ENCODE results near the gene GALNT13.

The GALNT13 gene

DNA sequence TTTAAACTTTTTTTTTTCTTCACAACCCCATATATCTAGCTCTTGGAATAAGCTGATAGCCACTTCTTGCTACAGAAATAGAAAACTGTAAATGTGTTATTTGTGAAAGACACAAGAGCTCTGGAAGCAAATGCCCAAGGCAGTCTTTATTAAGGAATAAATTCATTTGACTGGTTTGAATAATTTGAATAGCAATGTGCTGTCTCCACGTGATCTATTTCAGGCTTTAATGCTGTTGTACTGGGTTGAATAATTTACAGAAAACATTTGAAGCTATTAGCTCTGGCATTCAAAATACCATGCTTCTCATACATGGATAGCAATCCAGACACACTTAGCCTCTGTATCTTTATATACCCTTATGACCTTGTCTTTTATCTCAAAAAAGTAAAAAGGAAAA, 460.1 kb downstream of the GALNT13 start:
- DNase-seq, result no peak

DNA sequence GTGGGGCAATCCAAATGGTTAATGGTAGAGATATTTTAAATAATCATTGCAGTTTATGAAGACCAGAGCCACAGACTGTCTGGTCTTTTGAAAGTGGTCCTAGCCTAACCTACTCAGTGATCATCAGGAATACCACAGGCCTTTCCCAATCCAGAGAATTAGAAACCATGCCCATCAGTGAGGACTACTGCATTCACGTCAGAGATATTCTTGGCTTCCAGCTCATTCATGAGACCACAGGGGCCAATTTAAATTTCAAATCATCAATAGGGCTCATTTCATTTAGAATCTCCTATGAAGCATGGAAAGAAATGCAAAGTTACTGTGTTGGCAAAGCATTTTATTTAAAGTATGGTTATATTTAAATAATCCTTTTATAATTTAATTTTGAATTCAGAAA, 464.5 kb downstream of the GALNT13 start:
- DNase-seq, result no peak

DNA sequence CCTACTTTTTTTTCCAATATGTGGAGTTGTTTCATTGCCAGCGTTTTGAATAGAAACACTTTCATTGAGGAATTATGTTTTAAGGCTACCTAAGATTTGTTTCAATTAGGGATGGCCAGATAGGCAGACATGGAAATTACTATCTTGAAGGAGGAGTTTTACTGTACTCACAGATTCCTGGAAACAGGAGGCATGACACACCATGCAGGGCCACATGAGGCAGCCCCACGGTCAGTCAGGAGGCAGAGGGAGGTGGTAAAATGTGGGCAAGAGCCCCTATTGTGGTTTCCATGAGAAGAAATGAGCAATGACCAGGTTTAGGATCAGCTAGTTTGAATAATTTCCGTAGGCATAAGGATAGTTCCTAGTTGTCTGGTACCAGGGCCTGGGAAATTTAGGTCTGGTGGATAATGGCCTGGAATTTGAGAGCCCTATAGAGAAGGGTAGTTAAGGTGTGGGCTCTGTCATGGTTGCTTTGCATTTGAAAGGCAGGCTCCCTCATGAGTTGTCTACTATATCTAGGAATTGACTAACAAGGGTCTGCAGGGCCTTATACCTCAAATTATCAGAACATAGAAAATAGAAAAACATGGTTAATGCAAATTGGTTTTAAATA, 466.7 kb downstream of the GALNT13 start:
- DNase-seq, result no peak

DNA sequence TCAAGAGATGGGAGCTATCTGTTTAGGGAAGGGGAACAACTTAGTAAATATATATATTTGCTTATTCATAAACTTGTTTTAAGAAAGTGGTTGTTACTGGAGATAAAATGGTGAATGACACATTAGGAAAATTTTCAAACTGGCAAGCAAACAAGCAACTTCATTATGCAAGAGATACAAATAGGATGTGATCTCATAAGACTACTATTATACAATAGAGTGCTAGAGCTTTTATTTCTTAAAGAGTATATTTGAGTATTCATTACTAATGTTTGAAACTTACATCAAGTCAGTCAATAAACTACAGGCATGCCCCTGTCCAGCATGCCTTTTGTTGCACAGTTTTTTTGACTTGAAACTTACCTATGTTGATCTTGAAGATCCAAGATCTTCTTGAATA, 471.6 kb downstream of the GALNT13 start:
- DNase-seq, result no peak

DNA sequence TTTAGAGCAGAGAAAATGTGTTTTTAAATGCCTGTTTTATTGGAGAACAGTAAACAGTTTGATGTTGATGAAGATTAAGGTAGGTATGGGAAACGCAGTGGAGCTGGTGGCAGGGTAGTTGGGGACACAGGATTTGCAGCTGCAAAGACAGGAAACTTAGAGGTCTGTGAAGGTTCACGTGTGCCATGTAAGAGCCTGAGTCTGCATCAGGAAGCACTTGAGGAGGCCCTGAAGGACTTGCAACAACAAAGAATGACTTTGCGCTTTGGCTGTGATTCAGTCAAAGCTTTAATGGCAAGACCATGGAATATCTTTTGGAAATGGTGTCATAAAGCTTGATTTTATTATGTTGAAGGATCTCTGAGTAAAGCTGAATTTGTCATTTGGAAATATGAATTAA, 479.2 kb downstream of the GALNT13 start:
- no peak for DNase-seq

DNA sequence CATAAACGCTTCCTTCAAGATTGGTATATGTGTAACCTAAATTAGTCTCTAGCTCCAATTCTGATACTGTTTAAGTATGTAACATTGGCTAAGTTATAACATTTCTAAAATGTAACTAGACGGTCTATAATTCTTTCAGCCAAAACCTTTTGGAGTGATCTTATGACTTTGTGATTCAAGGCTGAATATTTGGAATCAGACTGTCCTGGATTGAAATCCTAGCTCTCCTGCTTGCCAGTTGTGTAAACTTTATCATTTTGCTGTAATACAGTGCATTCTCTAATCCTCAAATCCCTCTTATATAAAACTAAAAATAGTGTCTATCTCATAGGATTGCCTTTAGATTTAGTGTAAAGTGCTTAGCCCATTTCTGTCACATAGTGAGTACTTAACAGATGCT, 489.6 kb downstream of the GALNT13 start:
- DNase-seq, result no peak

DNA sequence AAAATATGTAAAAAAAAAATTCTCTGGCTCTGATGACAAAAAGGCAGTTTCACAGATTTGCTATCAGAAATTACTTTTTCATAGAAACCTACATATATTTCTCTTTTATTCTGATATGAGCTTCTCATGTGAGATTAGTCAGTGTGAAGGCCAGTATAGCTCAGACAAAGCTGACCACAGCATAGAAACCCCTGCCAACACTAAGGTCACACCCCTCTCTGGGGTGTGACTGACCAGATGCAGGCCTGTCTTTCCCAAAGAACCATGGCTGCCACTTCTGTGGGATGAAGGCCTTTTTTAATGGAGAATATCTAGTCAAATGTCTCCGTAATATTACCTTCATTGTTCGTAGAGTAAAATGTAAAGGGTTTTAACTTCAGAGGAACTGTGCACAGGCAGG, 496.4 kb downstream of the GALNT13 start:
- DNase-seq, result no peak

DNA sequence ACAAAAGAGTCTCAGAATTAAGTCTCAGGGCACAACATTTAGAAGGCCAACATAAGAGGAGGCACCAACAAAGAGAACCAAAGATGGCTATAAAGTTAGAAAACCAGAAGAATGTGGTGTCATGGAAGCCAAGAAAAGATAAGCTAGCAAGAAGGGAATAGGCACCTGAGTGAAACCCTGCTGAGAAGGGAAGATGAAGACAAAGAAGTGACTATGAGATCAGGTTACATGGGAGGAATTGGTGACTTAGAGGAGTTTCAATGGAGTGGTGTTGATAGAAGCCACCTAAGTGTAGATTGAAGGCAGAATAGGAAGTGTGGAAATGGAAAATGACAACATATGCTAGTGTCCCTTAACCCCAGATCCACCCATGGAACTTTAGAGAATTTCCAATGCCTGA, 499.2 kb downstream of the GALNT13 start:
- DNase-seq, result no peak

DNA sequence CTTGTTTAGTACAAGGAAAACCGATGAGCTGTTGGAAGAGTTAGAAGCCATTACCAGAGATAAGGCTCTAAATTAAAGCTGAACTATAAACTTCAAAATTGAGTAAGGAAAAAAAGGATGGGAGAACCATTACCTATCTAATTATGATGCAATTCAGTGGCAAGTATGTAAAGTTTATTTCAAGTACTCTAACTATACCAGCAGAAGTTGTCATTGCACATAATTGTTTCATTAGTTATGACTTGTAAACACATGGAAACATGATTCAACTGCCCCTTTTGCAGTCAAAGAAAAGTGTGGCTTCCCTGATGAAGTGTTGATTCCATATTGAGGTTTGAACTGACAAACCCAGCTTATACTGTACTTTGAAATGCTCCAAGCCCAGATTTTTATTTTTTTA, 502.7 kb downstream of the GALNT13 start:
- no peak for DNase-seq

DNA sequence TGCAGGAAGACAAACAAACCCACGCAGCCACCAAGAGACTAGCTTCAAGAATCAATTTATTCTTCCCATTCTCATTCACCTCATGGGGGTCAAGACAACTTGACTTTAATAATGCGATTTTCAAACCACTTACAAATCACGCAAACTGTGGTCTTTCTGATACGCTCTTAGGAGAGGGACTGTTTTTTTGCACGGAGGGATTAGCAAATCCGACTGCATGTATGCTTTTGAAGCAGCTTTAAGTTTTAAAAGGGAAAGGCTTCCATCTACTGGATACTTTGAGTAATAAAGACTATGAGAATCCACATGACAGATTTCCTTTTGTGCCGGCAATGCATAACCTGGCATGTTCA, 503.8 kb downstream of the GALNT13 start:
- DNase-seq, result no peak

DNA sequence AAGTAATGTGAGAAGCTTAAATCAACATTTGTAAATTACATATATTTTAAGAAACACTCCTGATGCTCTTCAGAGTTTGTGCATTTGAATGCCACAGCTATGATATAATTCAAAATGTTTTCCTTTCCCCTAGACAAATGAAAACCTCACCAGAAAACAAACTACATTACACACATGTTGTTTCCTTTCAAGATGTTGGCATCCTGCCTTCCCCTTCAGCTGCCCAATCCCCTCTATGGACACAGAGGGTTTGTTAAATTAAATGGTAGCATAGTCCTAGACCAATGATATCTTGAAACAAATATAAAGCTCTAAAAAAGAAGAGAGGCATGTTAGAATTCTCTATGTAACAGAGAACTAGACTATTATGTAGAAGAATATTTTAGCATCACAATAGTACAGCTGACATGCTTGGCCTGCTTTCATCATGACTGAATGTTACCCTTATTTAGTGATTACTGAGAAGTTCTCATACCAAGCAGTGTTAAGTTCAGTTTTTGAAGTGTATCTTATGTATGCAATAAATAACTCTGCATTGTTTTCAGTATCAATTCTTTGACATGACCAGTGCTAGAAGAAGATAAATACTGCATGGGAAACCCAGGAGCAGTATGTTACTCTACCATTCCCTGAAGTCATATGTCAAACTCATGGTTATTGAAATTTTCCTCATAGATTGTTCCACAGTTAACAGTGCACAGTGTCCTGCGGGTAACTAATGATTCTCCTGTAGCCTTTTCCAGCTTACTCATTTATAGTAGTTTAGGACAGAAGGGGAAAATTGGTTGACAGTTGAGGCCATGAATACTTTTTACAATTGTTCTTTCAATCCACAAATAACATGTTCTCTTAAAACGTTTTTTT, 510.4 kb downstream of the GALNT13 start:
- DNase-seq, result no peak

DNA sequence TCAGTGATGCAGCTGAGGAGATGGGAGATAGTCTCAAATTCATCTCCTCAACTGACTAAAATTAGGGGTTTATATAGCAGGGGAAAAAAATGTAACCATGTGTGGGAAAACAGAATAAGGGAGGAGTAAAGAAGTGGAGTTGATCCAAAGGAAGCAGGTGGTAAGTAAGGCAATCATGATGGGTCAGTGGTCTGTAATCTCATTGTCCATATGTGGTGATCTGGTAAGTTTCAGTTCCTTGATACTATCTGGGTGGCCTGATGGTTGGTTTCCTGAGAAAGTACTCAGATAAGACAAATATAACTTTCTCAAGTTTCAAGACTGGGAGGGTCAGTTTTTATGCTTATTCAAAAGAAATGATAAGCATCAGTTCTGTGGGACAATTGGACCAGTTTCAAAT, 514.5 kb downstream of the GALNT13 start:
- no peak for DNase-seq

DNA sequence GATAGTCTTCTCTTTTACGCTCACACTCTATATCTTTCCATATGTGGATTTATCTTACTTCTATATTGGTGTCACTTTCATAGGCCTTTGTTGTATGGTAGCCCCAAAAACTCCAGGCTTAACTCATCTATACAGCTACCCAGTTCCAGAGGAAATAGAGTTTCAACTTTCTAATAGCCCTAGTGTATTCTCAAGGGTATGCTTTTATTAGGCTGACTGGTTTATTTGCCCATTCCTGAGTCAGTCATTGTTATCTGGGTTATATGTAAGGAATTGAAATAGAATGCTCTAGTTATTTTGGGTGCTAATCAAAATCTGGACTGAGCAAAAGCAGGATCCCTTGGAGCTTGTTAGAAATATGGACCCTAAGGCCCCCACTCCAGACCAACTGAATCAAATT, 519.3 kb downstream of the GALNT13 start:
- no peak for DNase-seq

DNA sequence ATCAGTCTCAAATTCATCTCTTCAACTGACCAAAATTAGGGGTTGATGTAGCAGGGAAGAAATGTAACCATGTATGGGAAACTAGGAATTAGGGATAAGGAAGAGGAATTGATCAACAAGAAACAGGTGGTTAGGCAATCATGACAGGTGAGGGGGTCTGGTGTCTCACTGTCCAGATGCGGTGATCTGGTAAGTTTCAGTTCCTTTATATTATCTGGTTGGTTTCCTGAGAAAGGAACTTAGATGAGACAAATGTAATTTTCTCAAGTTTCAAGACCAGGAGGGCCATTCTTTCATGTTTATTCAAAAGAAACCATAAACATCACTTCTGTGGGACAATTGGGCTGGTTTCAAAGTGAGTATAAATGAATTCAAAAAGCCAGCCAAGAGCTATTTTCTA, 520.5 kb downstream of the GALNT13 start:
- no peak for DNase-seq

DNA sequence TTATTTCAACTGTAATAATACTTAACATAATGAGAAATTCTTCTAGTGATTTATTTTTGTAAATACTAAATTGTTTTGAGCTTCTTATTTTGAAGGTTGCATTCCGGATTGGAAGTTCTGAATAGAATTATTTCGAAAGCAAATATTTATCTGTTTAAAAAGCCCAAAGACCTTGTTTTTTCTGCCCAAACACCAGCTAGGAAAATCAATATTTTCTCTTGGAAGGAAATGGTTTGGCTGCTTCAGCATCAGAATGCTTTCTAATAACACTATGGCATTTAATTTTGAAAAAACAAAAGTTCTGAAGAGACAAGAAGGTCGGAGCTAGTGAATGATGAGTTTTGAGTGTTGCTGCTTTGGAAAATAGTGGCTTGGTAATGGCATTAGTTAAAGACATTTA, 522.9 kb downstream of the GALNT13 start:
- DNase-seq, result no peak

DNA sequence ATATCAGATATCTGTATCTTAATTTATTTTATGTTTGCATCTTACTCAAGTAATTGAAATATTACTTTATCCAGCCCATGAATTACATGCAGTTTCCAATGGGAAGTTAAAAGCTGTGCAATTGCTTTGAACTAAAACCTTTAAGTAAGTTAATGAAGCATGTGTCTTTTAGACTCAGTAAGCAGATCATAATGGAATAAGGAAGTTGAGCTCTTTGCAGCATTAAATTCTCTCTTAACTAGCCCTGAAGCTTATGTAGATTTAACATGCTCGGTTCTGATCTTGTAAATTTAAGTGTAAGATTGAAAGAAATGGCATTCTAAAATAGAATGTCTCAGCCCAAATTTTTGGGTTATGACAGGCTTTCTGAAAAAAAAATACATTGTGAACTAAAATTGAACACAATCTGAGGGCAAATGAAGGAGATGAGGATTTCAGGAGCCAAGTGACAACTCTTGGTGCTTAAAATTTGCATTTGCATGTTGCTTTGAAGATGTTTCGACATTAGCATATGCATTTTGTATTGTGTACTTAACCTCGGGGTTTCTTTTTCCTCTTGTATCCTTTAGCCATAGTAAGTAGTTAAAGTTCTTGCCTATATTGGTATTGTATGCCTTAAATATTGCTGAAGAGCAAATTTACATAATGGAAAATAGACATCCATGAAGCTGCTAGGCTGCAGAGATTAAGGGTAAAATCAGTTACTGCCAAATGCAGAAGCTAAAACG, 529.0 kb downstream of the GALNT13 start:
- no peak for DNase-seq

DNA sequence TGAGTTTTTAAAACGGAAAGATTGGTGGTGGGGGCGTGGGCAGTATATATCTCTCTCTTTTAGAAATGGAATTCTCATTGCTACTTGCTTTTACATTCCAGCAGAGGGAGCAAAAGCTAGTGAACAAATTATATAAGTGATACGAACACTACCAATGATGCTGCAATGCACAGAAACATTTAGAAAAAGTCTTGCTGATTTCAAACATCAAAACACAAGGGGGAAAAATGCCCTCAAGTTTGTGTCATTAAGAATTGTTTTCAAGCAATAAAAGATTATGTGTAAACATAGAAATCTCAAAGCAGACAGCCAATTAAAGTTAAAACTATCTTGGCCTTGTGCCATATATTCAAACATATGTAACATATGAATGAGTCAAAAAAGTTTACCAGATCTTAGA, 530.5 kb downstream of the GALNT13 start:
- DNase-seq, result no peak

DNA sequence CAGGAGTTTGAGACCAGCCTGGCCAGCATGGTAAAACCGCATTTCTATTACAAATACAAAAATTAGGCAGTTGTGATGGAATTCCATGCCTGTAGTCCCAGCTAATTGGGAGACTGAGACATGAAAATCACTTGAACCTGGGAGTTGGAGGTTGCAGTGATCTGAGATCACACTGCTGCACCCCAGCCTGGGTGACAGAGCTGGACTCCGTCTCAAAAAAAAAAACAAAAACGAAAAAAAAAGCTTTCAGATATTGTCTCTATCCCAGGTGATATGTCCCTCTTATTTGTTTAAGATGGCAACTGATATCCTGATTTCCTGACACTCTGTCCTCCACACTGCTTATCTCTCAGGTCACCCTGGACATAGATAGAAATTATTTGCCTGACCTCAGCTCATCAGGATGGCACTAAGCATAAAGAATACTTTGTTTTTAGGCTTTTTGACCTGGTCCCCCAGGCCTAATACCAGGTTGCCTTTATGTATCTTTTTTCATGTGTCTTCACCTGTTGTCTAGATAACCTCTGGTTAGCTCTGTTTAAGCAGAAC, 531.6 kb downstream of the GALNT13 start:
- no peak for DNase-seq

DNA sequence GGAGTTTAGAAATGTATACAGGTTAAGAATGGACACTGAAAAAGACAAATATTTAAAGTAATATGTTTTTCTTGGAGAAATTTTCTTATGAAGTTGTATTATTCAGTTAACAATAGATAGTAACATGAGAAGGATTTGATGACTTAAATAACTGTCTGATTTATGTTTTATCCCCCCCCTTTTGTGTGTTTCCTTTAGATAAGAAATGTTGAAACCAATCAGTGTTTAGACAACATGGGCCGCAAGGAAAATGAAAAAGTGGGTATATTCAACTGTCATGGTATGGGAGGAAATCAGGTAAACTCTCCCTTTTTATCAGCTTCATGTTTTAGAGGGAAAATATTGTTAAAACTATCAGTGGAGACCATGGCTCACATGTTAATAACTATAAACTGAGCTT, 537.1 kb downstream of the GALNT13 start:
- DNase-seq, result no peak

DNA sequence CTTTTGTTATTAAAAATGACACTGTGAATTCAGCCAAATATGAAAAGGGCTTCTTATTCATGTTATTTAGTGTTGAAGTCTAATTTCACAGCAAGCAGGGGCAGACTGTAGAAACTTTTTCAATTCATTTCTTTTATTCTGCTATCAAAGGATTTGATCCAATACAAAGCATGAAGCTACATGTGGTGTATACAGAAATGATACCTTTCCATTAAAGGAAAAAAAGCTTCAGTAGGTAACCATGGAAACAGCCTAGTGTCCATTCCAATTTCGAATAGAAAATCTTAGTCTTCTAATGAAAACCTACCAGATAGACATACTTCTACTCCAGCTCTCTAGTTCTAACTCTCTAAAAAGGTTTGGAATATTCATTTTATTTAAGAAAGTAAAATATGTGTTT, 550.5 kb downstream of the GALNT13 start:
- DNase-seq, result no peak

DNA sequence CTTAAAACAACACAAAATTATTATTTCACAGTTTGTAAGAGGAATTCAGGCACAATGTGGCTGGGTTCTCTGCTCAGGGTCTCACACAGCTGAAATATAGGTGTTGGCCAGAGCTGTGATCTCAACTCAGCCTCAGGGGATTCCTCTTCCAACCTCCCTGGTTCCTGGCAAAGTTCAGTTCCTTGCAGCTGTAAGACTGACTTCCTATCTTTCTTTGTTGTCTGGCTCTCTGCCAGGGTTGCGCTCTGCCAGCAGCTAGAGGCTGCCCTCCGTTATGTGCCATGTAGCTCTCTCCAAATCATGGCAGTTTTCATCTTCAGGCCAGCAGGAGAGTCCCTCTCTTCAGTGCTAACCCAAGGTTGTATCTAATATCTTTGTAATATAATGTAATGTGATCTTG, 554.3 kb downstream of the GALNT13 start:
- no peak for DNase-seq

DNA sequence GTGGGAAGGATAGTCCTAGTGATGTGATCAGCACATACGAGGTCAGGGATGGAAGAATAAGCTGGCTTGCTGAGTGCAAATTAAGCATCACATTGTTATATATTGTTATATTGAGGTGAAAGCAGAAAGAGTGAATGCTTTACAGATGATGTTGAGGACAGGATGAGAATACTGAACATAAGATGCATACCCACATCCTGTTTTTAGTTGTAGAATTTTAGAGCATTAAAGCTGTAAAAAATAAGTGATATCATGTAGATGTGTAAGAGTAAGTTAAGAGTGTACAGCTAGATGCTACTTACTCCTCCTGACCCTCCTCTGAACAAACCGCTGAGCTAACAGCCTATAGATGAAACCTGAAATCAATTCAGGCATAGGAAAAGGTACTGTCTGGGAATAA, 555.7 kb downstream of the GALNT13 start:
- DNase-seq, result no peak

DNA sequence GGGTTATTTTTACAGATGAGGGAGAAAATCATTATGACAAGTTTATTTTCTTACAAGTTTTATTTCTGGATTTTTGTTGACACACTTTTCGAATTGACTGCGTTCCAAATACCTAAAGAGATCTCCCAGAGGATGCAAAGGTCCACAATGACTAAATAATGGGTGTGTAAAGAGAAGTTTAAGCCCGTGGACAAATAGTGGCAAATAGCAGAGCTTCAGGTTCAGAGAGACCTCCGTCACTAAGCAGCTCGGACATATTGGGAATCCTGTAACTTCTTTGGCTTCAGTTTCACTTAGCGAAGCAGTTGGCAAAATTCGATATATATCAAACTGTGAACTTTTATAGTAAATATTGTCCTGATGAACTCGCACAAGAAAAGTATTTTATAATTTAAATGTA, 556.3 kb downstream of the GALNT13 start:
- DNase-seq, result no peak

DNA sequence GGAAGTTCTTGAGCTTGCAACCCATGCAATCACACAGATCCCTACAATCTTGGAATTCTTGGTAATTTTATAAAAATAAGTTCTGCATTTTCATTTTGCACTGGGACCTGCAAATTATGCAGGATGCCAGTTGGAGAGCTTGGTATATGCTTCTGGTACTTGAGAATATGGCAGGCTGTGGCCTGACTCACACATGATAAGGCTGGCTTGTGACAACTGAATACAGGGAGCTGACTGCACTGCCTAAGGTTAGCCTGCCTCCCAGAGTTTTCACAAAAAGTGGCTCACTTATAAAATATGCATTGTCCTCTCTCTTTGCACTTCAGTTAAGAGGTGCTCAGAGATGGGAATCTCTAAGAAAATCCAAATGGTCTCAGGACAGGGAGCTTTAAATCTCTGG, 561.3 kb downstream of the GALNT13 start:
- DNase-seq, result no peak

All from amniotic stem cell (primary cell).